Fibroblast of skin of left quadriceps (primary cell): ENCODE results near the gene FADS3.
A peak's percentile ranks its signal among the peaks of the same experiment; 100 is the strongest.

Experiments
- DNase-seq, 2 experiments: peaks; one replicate each; pipeline ENCODE4 v3.0.0-alpha.2; 2013; ENCODE audit warnings: low read depth in 2 of 2

FADS3 gene

GRCh38 chr11:61913699-61914395, 22.5 kb upstream of the FADS3 start:
- DNase-seq: no peak

GRCh38 chr11:61912991-61913698, 21.8 kb upstream of the FADS3 start:
- no peak for DNase-seq

- DNase-seq: no peak
Observed at GRCh38 chr11:61912530-61912898, 21.2 kb upstream of the FADS3 start.

GRCh38 chr11:61911701-61912529, 20.6 kb upstream of the FADS3 start:
- no peak for DNase-seq

GRCh38 chr11:61911128-61911700, 19.9 kb upstream of the FADS3 start:
- DNase-seq: no peak

- no peak for DNase-seq
Observed at GRCh38 chr11:61910187-61911127, 19.1 kb upstream of the FADS3 start.

GRCh38 chr11:61908730-61909316, 17.5 kb upstream of the FADS3 start:
- DNase-seq: no peak

GRCh38 chr11:61907871-61908729, 16.8 kb upstream of the FADS3 start:
- DNase-seq: no peak

GRCh38 chr11:61907282-61907681, 15.9 kb upstream of the FADS3 start:
- no peak for DNase-seq

- DNase-seq: no peak
Observed at GRCh38 chr11:61906522-61906909, 15.2 kb upstream of the FADS3 start.

GRCh38 chr11:61905801-61906521, 14.6 kb upstream of the FADS3 start:
- no peak for DNase-seq

GRCh38 chr11:61905067-61905696, 13.8 kb upstream of the FADS3 start:
- DNase-seq: no peak

- DNase-seq: no peak
Observed at GRCh38 chr11:61904539-61905048, 13.2 kb upstream of the FADS3 start.

GRCh38 chr11:61903845-61904244, 12.5 kb upstream of the FADS3 start:
- no peak for DNase-seq

GRCh38 chr11:61902313-61902712, 11.0 kb upstream of the FADS3 start:
- DNase-seq: no peak

GRCh38 chr11:61901397-61901796, 10.1 kb upstream of the FADS3 start:
- DNase-seq: no peak

GRCh38 chr11:61900251-61900650, 8.9 kb upstream of the FADS3 start:
- no peak for DNase-seq

GRCh38 chr11:61899146-61899841, 7.9 kb upstream of the FADS3 start:
- peak in 1 of 2 experiments; percentile 29 for DNase-seq
